NCI-H345 (cell line): ENCODE measurements around the gene NFAT5.

ENCODE experiments used
- DNase-seq: peaks from one replicate; lab custom pipeline; 2025; lab: John Stamatoyannopoulos, UW

Gene NFAT5

GRCh38 chr16:69741519-69741918 lies 175.8 kb downstream of the NFAT5 start:
- no peak for DNase-seq

DNA sequence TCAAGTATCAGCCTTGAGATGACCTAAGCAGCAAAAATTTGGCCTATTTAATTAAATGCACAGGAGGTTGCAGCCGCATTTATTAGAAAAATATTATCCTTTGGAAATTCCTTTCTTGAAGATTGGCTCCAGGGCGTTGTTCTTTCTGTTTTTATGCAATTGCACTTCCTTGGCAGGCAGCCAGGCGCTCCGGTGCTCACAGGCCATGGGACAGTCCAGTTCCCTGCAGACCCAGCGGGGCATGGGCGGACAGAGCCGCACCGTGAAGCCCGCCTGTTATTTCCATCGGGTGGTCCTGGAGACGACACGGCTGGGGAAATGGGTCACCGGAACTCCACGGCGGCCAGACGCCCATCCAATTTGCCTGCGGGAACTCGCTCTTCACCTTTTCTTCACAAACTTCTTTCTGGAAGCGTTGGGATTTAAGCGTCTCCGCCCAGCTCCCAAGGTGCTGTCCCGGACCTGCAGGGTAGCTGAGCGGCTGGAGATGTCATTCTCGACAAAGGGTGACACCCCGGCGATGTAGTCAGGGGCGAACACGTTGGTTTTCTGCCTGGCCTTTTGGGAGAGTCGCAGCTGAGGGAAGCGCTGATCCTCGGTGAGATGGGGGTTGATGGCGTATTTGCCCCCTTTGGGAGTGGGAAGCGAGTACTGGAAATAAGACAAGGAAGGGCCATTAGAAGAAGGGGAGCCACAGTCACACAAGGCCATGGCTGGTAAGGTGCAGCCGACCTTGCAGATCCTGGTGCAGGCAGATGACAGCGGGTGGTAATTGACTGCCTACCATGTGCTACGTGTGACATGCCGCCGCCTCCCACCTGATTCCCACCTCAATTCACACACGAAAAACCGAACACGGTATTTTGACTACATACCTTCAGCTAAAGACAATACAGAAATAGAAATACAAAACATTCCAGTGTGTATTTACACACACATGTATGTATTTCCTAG lies 176.5 kb downstream of the NFAT5 start:
- no peak for DNase-seq

GRCh38 chr16:69744363-69745231 lies 178.8 kb downstream of the NFAT5 start:
- DNase-seq: no peak

- DNase-seq: no peak
Observed at GRCh38 chr16:69745232-69745612, 179.5 kb downstream of the NFAT5 start.

DNA sequence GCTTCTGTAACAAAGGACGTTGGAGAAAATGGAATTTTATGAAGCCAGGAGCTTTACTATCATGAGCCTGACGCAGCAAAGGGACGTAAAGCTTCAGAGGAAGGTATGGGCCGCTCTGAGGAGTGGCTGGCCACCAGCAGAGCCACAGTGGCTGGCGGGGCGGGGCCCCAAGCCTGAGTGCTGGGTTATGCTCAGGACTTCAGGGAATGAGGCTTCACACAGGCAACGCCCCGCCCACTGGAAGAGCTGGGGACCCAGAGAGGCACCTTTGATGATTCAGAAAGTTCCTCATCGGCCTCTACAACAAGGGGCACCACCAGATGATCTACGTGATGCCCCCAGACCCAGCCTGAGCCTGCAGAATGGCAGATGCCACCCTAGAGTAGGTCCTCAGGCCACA lies 180.2 kb downstream of the NFAT5 start:
- DNase-seq: no peak

- no peak for DNase-seq
Observed at GRCh38 chr16:69747115-69747514, 181.3 kb downstream of the NFAT5 start.

DNA sequence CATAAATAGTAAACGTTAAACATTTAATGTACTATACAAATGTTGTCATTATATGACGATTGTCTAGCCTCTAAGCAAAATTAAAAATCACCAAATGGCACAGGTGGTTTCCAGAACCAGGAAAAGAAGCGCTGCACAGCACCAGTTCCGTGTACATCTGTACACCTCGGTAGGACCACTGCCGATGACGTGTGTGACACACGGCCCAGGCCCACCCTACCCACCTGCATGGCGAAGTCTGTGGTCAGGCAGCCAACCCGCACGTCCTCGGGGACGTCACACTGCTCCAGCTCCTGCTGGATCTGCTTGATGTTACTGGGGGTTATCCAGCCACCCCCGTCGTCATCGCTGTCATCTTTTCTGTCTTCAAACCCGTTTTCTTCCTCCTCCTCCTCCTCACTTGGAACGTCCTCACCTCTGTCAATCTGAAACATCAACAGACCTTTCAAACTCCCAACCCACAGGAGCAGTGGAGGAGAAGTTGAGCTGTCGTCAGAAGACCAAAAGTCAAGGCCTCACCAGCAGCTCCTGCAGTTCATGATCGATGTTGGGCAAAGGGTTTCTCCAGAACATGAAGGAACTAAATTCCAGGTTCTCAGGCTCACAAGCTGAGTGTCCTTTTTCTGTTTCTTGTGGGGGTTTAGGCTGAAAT lies 183.1 kb downstream of the NFAT5 start:
- no peak for DNase-seq

DNA sequence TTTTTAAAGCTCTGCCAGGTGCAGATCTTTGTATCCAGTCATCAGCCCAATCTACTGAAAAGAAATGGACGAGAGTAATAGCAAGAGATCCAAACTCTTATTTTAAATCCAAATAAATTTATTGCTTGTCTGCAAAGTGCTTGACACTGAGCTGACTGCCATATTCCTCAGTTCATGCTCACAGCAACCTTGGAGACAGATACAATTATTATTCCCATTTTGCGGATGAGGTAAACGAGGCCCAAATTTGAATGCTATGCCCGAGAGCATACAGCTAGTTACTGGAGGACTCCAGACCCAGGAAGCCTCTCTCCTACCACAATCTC lies 188.3 kb downstream of the NFAT5 start:
- DNase-seq: no peak
